SJCRH30 (cell line): ENCODE results near the gene SHC3. TPM values are rescaled to one million over a fixed set of nuclear protein-coding genes. Genes with fewer than 3 reads are reported as not detected.

Experiments
- DNase-seq, 2 experiments: peaks; one replicate each; pipeline ENCODE4 v3.0.0-alpha.2; 2015 to 2020
- H3K27ac ChIP-seq: fragments of 250-450 bp; sonication (Bioruptor Pico); 2 replicates; pipeline ENCODE4 v1.5.1; 2020; ENCODE audit warnings: mild to moderate bottlenecking, moderate library complexity
- H3K27me3 ChIP-seq: fragments of 250-450 bp; sonication (Bioruptor Pico); 2 replicates; pipeline ENCODE4 v1.5.1; 2020; ENCODE audit warnings: mild to moderate bottlenecking, moderate library complexity
- H3K36me3 ChIP-seq: fragments of 250-450 bp; sonication (Bioruptor Pico); 2 replicates; pipeline ENCODE4 v1.5.1; 2020; ENCODE audit warnings: mild to moderate bottlenecking, moderate library complexity
- H3K4me1 ChIP-seq: fragments of 250-450 bp; sonication (Bioruptor Pico); 2 replicates; pipeline ENCODE4 v1.5.1; 2020; ENCODE audit warnings: mild to moderate bottlenecking, moderate library complexity
- H3K4me3 ChIP-seq: fragments of 250-450 bp; sonication (Bioruptor Pico); 2 replicates; pipeline ENCODE4 v1.5.1; 2020; ENCODE audit warnings: mild to moderate bottlenecking, moderate library complexity
- H3K9me3 ChIP-seq: fragments of 250-450 bp; sonication (Bioruptor Pico); replicated peaks from 2 replicates; pipeline ENCODE4 v1.5.1; 2020; ENCODE audit warnings: mild to moderate bottlenecking, moderate library complexity
- total RNA-seq: library from RNA; depleted of rRNA; stranded (reverse); fragments of >200 nt; shearing (Covaris generic); gene quantifications from 2 replicates; pipeline ENCODE4 v1.2.3, GENCODE V29; 2014

SHC3 gene
- total RNA-seq, 1 experiment from 2014 or later: not detected

- no peaks in the 10 kb centered on the region for H3K4me1 ChIP-seq
- no peak overlapping the region for H3K4me3 ChIP-seq
- peak; percentile 71 to 84 for DNase-seq
- no peaks in the 10 kb centered on the region for H3K27me3 ChIP-seq
- H3K36me3 ChIP-seq: no peaks in the 10 kb centered on the region
- H3K9me3 ChIP-seq: no peaks in the 10 kb centered on the region
- no peak overlapping the region for H3K27ac ChIP-seq
Observed at GRCh38 chr9:89000973-89001916, 177.4 kb downstream of the SHC3 start.

- Histone ChIP-seq H3K9me3 (no peaks in the 10 kb centered on the region), H3K4me3 (no peak overlapping the region), H3K36me3 (no peaks in the 10 kb centered on the region), H3K4me1 (no peaks in the 10 kb centered on the region), H3K27me3 (no peaks in the 10 kb centered on the region), H3K27ac (no peak overlapping the region)
- DNase-seq: no peak
Observed at GRCh38 chr9:89000371-89000781, 178.2 kb downstream of the SHC3 start.

- Histone ChIP-seq H3K4me1 (no peaks in the 10 kb centered on the region), H3K36me3 (no peaks in the 10 kb centered on the region), H3K27me3 (no peaks in the 10 kb centered on the region), H3K9me3 (no peaks in the 10 kb centered on the region), H3K4me3 (no peak overlapping the region), H3K27ac (no peak overlapping the region)
- no peak for DNase-seq
Observed at GRCh38 chr9:88998911-88999310, 179.7 kb downstream of the SHC3 start.

GRCh38 chr9:88998503-88998902, 180.1 kb downstream of the SHC3 start:
- no peak for DNase-seq
- H3K27me3 ChIP-seq: no peaks in the 10 kb centered on the region
- no peak overlapping the region for H3K4me3 ChIP-seq
- H3K27ac ChIP-seq: no peak overlapping the region
- H3K9me3 ChIP-seq: no peaks in the 10 kb centered on the region
- no peaks in the 10 kb centered on the region for H3K4me1 ChIP-seq
- H3K36me3 ChIP-seq: no peaks in the 10 kb centered on the region

GRCh38 chr9:88997646-88998045, 181.0 kb downstream of the SHC3 start:
- no peak for DNase-seq
- Histone ChIP-seq H3K4me3 (no peak overlapping the region), H3K9me3 (no peaks in the 10 kb centered on the region), H3K36me3 (no peaks in the 10 kb centered on the region), H3K4me1 (no peaks in the 10 kb centered on the region), H3K27ac (no peak overlapping the region), H3K27me3 (no peaks in the 10 kb centered on the region)

GRCh38 chr9:88996921-88997235, 181.7 kb downstream of the SHC3 start:
- H3K4me1 ChIP-seq: no peaks in the 10 kb centered on the region
- no peaks in the 10 kb centered on the region for H3K27me3 ChIP-seq
- H3K36me3 ChIP-seq: no peaks in the 10 kb centered on the region
- no peak overlapping the region for H3K4me3 ChIP-seq
- DNase-seq: no peak
- no peak overlapping the region for H3K27ac ChIP-seq
- no peaks in the 10 kb centered on the region for H3K9me3 ChIP-seq

GRCh38 chr9:88996046-88996920, 182.3 kb downstream of the SHC3 start:
- no peak overlapping the region for H3K27ac ChIP-seq
- no peak overlapping the region for H3K4me3 ChIP-seq
- no peak for DNase-seq
- H3K36me3 ChIP-seq: no peaks in the 10 kb centered on the region
- H3K9me3 ChIP-seq: no peaks in the 10 kb centered on the region
- no peaks in the 10 kb centered on the region for H3K27me3 ChIP-seq
- no peaks in the 10 kb centered on the region for H3K4me1 ChIP-seq

GRCh38 chr9:88995627-88996026, 183.0 kb downstream of the SHC3 start:
- H3K9me3 ChIP-seq: no peaks in the 10 kb centered on the region
- no peak overlapping the region for H3K4me3 ChIP-seq
- H3K4me1 ChIP-seq: no peaks in the 10 kb centered on the region
- no peaks in the 10 kb centered on the region for H3K27me3 ChIP-seq
- DNase-seq: no peak
- H3K27ac ChIP-seq: no peak overlapping the region
- H3K36me3 ChIP-seq: no peaks in the 10 kb centered on the region

GRCh38 chr9:88995200-88995577, 183.4 kb downstream of the SHC3 start:
- H3K27ac ChIP-seq: no peak overlapping the region
- no peaks in the 10 kb centered on the region for H3K9me3 ChIP-seq
- H3K36me3 ChIP-seq: no peaks in the 10 kb centered on the region
- no peak overlapping the region for H3K4me3 ChIP-seq
- no peaks in the 10 kb centered on the region for H3K27me3 ChIP-seq
- no peak for DNase-seq
- H3K4me1 ChIP-seq: no peaks in the 10 kb centered on the region

GRCh38 chr9:88994469-88995199, 184.0 kb downstream of the SHC3 start:
- Histone ChIP-seq H3K4me3 (no peak overlapping the region), H3K27me3 (no peaks in the 10 kb centered on the region), H3K36me3 (no peaks in the 10 kb centered on the region), H3K4me1 (no peaks in the 10 kb centered on the region), H3K9me3 (no peaks in the 10 kb centered on the region), H3K27ac (no peak overlapping the region)
- no peak for DNase-seq

- H3K4me1 ChIP-seq: no peaks in the 10 kb centered on the region
- no peak overlapping the region for H3K27ac ChIP-seq
- no peaks in the 10 kb centered on the region for H3K9me3 ChIP-seq
- DNase-seq: no peak
- no peak overlapping the region for H3K4me3 ChIP-seq
- no peaks in the 10 kb centered on the region for H3K36me3 ChIP-seq
- no peaks in the 10 kb centered on the region for H3K27me3 ChIP-seq
Observed at GRCh38 chr9:88993871-88994460, 184.7 kb downstream of the SHC3 start.

GRCh38 chr9:88993327-88993726, 185.3 kb downstream of the SHC3 start:
- H3K27ac ChIP-seq: no peak overlapping the region
- DNase-seq: no peak

GRCh38 chr9:88992556-88992955, 186.1 kb downstream of the SHC3 start:
- H3K27me3 ChIP-seq: no peaks in the 10 kb centered on the region
- H3K27ac ChIP-seq: no peak overlapping the region
- no peak for DNase-seq
- no peaks in the 10 kb centered on the region for H3K4me1 ChIP-seq
- H3K9me3 ChIP-seq: no peaks in the 10 kb centered on the region
- no peak overlapping the region for H3K4me3 ChIP-seq
- H3K36me3 ChIP-seq: no peaks in the 10 kb centered on the region

More at GRCh38 chr9:88993327-88993726, 185.3 kb downstream of the SHC3 start:
- Histone ChIP-seq H3K4me3 (no peak overlapping the region), H3K27me3 (no peaks in the 10 kb centered on the region), H3K9me3 (no peaks in the 10 kb centered on the region), H3K36me3 (no peaks in the 10 kb centered on the region), H3K4me1 (no peaks in the 10 kb centered on the region)
